Kidney (tissue), 14 donors: ENCODE data around the gene FANCD2. TPM values are rescaled to one million over a fixed set of nuclear protein-coding genes. Genes with fewer than 3 reads are reported as not detected.
A peak's percentile ranks its signal among the peaks of the same experiment; 100 is the strongest.

ENCODE experiments used
- DNase-seq, 5 donors: peaks; one replicate each; pipeline ENCODE4 v3.0.0-alpha.2; 2013 to 2020
- FAIRE-seq: peaks from 2 replicates; lab custom pipeline; 2012; peaks lifted over from hg19 to GRCh38; lab: Jason Lieb, UNC
- H3K27ac ChIP-seq, 2 donors: one replicate each; pipeline ENCODE4 v1.7.0; 2013; ENCODE audit warnings: low read depth in 2 of 2, low read length in 2 of 2, inconsistent platforms in 1 of 2
- H3K27me3 ChIP-seq: one replicate; pipeline ENCODE4 v1.7.1; 2013; ENCODE audit warnings: low read length, inconsistent platforms; ENCODE audit not compliant: control insufficient read depth, insufficient read depth
- H3K36me3 ChIP-seq, 3 donors: one replicate each; pipeline versions ENCODE4 v1.7.0 to v1.7.1; 2013; ENCODE audit warnings: low read length in 3 of 3, control low read depth in 1 of 3, inconsistent platforms in 1 of 3; ENCODE audit not compliant: insufficient read depth in 3 of 3, control insufficient read depth in 2 of 3
- H3K4me1 ChIP-seq, 3 donors: one replicate each; pipeline versions ENCODE4 v1.7.0 to v1.7.1; 2013; ENCODE audit warnings: low read length in 3 of 3, inconsistent platforms in 1 of 3, low read depth in 1 of 3; ENCODE audit not compliant: control insufficient read depth in 2 of 3, insufficient read depth in 2 of 3
- H3K4me3 ChIP-seq, 3 donors: one replicate each; pipeline versions ENCODE4 v1.7.0 to v1.8.1; 2013; ENCODE audit warnings: low read length in 3 of 3, control low read depth in 1 of 3, inconsistent platforms in 1 of 3
- H3K9ac ChIP-seq, 3 donors: one replicate each; pipeline versions ENCODE4 v1.7.0 to v1.7.1; 2013; ENCODE audit warnings: low read length in 3 of 3, control low read depth in 1 of 3, inconsistent platforms in 1 of 3
- H3K9me3 ChIP-seq, 3 donors: one replicate each; pipeline versions ENCODE4 v1.7.0 to v1.7.1; 2013; ENCODE audit warnings: low read length in 3 of 3, control low read depth in 1 of 3, inconsistent platforms in 1 of 3; ENCODE audit not compliant: control insufficient read depth in 2 of 3, insufficient read depth in 1 of 3
- intact Hi-C: fragments of 100-400 bp; cut with DNase I; formaldehyde crosslinking; loops from one replicate; pipeline ENCODE4 v1.11.1; 2022
- polyA plus RNA-seq: library from polyadenylated mRNA; stranded (reverse); fragments of 350-450 nt; fragmentation: Illumina TruSeq; extraction: RNeasy Lipid Tissue Mini Kit (QIAGEN cat#74804); gene quantifications from one replicate; pipeline ENCODE4 v1.2.3, GENCODE V29; 2014; ENCODE audit warnings: low read depth, low replicate concordance; ENCODE audit not compliant: insufficient read depth
- total RNA-seq: library from RNA; stranded (reverse); fragmentation: NEBNext Ultra II Directional; extraction: Animal tissue kit (Norgen Biotek cat#: 25700); gene quantifications from one replicate; pipeline ENCODE4 v1.2.1, GENCODE V29; 2021
- TF ChIP-seq, protein P1 (sequence below): IDR thresholded peaks from 3 replicates; pipeline ENCODE4 v1.5.1; 2012; ENCODE audit warnings: mild to moderate bottlenecking, moderate library complexity, borderline replicate concordance; ENCODE audit not compliant: insufficient read depth; ENCODE audit errors: extremely low read depth
- donor health status: control.
- donor health status: control.
- donor health status: control.
- donor health status: control.
- donor health status: control.
- donor health status: DM: yes; HTN: yes; CAD: no.
- donor health status: Normal renal cell carcinoma (clear cell type).

The FANCD2 gene
- total and polyA plus RNA-seq, 2 donors from 2014 or later, result 0.86 to 4.8 TPM

DNA sequence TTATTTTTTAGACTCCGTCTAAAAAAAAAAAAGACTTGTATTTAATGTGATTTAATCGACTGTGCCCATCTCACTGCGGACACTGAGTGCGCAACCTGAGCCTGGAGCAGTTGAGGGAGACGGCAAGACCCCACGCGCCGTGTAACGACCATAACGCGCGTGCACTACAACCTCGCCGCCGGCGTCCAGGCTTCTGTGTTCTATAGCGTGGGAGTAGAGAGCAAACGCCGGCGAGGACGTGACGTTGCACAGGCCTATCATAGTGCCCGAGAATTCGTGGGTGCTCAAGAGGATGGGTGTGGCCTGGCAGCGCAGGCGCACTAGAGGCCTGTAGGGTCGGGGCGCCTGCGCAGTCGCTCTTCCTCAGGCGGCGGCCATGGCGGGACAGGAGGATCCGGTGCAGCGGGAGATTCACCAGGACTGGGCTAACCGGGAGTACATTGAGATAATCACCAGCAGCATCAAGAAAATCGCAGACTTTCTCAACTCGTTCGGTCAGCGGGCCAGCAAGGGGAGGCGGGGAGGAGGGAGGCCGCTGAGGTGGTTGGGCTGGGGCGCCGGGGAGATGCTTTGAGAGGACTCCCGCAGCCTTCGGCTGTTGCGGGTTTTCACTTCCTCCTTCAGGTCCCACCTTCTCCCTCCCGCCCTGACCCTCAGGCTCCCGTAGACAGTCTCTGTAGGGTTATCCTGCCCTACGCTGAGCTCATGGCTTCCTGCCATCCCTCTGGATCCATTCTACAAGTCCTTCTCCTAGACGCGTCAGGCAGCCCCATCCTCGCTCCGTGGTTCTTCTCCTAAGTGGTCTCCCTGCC, 89.3 kb downstream of the FANCD2 start, which contains the start of gene BRK1:
Gene BRK1 (plus strand): TSS at position 350 of the 812 bp plus-strand sequence. CDS start 27 bp downstream, at position 377.
- no peak for FAIRE-seq
- intact Hi-C loops, result no loop called here

DNA sequence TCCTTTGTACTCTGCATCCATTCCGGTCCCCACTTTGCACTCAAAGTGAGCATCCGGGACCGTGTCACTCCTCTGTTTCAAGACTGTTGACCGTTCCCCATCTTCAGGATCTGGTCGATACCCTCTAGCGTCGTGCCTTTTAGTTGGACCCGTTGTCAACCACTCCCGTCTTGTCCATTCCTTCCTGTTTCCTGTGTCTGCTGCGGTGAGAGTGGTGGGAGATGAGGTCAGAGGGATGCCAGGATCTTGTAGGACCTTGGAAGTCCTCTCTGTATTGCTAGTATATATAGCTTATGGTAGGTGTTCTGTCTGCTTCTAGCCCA, 89.9 kb downstream of the FANCD2 start:
- FAIRE-seq, result no peak
- Histone ChIP-seq H3K27ac (peak overlapping the region; percentile 30 to 69), H3K9me3 (no peaks in the 10 kb centered on the region), H3K4me3 (peak overlapping the region; percentile 96 to 99 (median 99)), H3K27me3 (no peaks in the 10 kb centered on the region), H3K9ac (peak overlapping the region; percentile 95 to 99 (median 96)), H3K4me1 (peaks cover 0 to 10% (median 10%) of the 10 kb centered on the region in 3 donors), H3K36me3 (peaks cover 0 to 6% (median 0%) of the 10 kb centered on the region in 3 donors)
- TF ChIP-seq, protein P1, sequence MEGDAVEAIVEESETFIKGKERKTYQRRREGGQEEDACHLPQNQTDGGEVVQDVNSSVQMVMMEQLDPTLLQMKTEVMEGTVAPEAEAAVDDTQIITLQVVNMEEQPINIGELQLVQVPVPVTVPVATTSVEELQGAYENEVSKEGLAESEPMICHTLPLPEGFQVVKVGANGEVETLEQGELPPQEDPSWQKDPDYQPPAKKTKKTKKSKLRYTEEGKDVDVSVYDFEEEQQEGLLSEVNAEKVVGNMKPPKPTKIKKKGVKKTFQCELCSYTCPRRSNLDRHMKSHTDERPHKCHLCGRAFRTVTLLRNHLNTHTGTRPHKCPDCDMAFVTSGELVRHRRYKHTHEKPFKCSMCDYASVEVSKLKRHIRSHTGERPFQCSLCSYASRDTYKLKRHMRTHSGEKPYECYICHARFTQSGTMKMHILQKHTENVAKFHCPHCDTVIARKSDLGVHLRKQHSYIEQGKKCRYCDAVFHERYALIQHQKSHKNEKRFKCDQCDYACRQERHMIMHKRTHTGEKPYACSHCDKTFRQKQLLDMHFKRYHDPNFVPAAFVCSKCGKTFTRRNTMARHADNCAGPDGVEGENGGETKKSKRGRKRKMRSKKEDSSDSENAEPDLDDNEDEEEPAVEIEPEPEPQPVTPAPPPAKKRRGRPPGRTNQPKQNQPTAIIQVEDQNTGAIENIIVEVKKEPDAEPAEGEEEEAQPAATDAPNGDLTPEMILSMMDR, result no peak
- intact Hi-C loops, result no loop called here
- no peak for DNase-seq

More for the DNA sequence above, 89.3 kb downstream of the FANCD2 start, which contains the start of gene BRK1:
- H3K36me3 ChIP-seq, result peaks cover 0 to 2% (median 0%) of the 10 kb centered on the region in 3 donors
- TF ChIP-seq, protein P1, result peak; percentile 14
- H3K9me3 ChIP-seq, result no peaks in the 10 kb centered on the region
- peaks cover 0 to 10% (median 10%) of the 10 kb centered on the region in 3 donors for H3K4me1 ChIP-seq
- peak within 1 kb of the TSS; percentile 96 to 99 (median 99) for H3K4me3 ChIP-seq
- H3K9ac ChIP-seq, result peak within 1 kb of the TSS; percentile 95 to 99 (median 96)
- H3K27ac ChIP-seq, result peak within 1 kb of the TSS; percentile 30 to 69
- H3K27me3 ChIP-seq, result no peaks in the 10 kb centered on the region
- DNase-seq, result peak; percentile 93 to 98 (median 97)

DNA sequence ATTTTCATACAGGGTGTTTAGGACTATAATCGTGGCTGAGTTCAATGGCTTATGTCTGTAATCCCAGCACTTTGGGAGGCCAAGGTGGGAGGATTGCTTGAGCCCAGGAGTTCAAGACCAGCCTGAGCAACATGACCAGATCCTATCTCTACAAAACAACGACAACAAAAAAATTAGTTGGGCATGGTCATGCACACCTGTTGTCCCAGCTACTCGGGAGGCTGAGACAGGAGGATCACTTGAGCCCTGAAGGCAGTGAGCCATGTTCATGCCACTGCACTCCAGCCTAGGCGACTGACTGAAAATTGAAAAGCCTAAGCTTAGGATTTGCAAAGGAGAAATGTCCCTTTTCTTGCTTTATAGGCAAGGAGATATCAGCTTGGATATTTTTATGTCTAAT, 90.7 kb downstream of the FANCD2 start:
- Histone ChIP-seq H3K36me3 (peaks cover 0 to 6% (median 3%) of the 10 kb centered on the region in 3 donors), H3K4me1 (peaks cover 0 to 10% (median 10%) of the 10 kb centered on the region in 3 donors), H3K9ac (no peak overlapping the region), H3K27ac (no peak overlapping the region), H3K9me3 (no peaks in the 10 kb centered on the region), H3K4me3 (peak overlapping the region in 1 of 3 donors; percentile 96), H3K27me3 (no peaks in the 10 kb centered on the region)
- FAIRE-seq, result no peak
- intact Hi-C loops, result no loop called here
- no peak for DNase-seq
- TF ChIP-seq, protein P1, result no peak
